ENCODE measurements around the gene ASXL1. TPM values are rescaled to one million over a fixed set of nuclear protein-coding genes. Genes with fewer than 3 reads are reported as not detected.
A peak's percentile ranks its signal among the peaks of the same experiment; 100 is the strongest.

The ASXL1 gene
- total RNA-seq, 1 donor from 2014 or later = 140 TPM

DNA sequence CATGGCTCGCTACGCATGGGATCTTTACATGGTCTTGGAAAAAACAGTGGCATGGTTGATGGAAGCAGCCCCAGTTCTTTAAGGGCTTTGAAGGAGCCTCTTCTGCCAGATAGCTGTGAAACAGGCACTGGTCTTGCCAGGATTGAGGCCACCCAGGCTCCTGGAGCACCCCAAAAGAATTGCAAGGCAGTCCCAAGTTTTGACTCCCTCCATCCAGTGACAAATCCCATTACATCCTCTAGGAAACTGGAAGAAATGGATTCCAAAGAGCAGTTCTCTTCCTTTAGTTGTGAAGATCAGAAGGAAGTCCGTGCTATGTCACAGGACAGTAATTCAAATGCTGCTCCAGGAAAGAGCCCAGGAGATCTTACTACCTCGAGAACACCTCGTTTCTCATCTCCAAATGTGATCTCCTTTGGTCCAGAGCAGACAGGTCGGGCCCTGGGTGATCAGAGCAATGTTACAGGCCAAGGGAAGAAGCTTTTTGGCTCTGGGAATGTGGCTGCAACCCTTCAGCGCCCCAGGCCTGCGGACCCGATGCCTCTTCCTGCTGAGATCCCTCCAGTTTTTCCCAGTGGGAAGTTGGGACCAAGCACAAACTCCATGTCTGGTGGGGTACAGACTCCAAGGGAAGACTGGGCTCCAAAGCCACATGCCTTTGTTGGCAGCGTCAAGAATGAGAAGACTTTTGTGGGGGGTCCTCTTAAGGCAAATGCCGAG lies 78.2 kb downstream of the ASXL1 start:
- no peak for DNase-seq (ENCODE audit: low read depth, low spot score)
- peaks cover 2% of the 10 kb centered on the region for H3K4me1 Mint-ChIP-seq
- H3K27ac Mint-ChIP-seq (ENCODE audit: unreplicated experiment) = no peak overlapping the region
- peaks cover 35% of the 10 kb centered on the region for H3K36me3 Mint-ChIP-seq (ENCODE audit: low read depth)
- TF ChIP-seq, protein P1, sequence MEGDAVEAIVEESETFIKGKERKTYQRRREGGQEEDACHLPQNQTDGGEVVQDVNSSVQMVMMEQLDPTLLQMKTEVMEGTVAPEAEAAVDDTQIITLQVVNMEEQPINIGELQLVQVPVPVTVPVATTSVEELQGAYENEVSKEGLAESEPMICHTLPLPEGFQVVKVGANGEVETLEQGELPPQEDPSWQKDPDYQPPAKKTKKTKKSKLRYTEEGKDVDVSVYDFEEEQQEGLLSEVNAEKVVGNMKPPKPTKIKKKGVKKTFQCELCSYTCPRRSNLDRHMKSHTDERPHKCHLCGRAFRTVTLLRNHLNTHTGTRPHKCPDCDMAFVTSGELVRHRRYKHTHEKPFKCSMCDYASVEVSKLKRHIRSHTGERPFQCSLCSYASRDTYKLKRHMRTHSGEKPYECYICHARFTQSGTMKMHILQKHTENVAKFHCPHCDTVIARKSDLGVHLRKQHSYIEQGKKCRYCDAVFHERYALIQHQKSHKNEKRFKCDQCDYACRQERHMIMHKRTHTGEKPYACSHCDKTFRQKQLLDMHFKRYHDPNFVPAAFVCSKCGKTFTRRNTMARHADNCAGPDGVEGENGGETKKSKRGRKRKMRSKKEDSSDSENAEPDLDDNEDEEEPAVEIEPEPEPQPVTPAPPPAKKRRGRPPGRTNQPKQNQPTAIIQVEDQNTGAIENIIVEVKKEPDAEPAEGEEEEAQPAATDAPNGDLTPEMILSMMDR (conservative IDR thresholded peaks at IDR 0.05) = no peak
- H3K4me3 Mint-ChIP-seq = no peak overlapping the region
- no peaks in the 10 kb centered on the region for H3K9me3 Mint-ChIP-seq
- no peaks in the 10 kb centered on the region for H3K27me3 Mint-ChIP-seq (ENCODE audit: low read depth)

DNA sequence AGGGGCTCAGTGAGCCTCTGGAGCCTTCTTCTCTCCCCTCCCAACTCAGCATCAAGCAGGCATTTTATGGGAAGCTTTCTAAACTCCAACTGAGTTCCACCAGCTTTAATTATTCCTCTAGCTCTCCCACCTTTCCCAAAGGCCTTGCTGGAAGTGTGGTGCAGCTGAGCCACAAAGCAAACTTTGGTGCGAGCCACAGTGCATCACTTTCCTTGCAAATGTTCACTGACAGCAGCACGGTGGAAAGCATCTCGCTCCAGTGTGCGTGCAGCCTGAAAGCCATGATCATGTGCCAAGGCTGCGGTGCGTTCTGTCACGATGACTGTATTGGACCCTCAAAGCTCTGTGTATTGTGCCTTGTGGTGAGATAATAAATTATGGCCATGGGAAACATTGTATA lies 78.8 kb downstream of the ASXL1 start:
- H3K36me3 Mint-ChIP-seq (ENCODE audit: low read depth) = peaks cover 32% of the 10 kb centered on the region
- H3K4me1 Mint-ChIP-seq = peaks cover 8% of the 10 kb centered on the region
- no peak overlapping the region for H3K27ac Mint-ChIP-seq (ENCODE audit: unreplicated experiment)
- H3K9me3 Mint-ChIP-seq = no peaks in the 10 kb centered on the region
- H3K27me3 Mint-ChIP-seq (ENCODE audit: low read depth) = no peaks in the 10 kb centered on the region
- no peak for DNase-seq (ENCODE audit: low read depth, low spot score)
- TF ChIP-seq, protein P1 (conservative IDR thresholded peaks at IDR 0.05) = no peak
- no peak overlapping the region for H3K4me3 Mint-ChIP-seq

DNA sequence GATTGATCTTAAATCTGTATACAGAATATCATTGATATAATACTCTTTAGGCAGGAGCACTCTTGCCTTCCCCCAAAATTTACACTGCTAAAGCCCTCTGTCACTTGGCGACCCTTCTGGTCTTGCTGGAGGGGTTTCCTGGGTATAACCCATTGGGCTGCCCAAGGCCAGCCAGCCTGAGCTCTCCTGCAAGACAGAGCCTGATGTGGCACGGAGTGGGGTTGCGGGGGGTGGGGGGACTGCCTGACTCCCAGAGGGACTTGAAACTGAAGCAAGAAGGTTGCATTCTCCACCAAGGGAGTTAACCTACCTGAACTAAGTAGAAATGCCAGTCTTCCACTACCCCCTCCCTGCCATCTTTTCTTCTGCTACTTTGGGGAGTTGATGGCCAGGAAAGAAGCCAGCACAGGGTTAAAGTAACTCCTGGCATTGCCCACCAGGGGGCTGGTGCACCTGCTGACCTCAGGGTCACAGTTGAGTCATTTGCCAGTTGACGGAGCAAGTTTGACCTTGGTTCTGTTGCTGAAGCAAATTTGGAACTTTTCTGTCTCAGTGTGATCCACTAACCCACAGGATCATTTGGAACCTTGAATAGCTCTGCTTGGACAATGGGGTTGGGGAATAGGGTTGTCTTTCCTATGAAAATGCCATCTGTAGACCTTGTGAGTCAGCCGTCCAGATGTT lies 79.4 kb downstream of the ASXL1 start:
- TF ChIP-seq, protein P1 (conservative IDR thresholded peaks at IDR 0.05) = peak; percentile 59
- Mint-ChIP-seq H3K36me3 (ENCODE audit: low read depth) (peaks cover 31% of the 10 kb centered on the region), H3K9me3 (no peaks in the 10 kb centered on the region), H3K27ac (ENCODE audit: unreplicated experiment) (no peak overlapping the region), H3K27me3 (ENCODE audit: low read depth) (no peaks in the 10 kb centered on the region), H3K4me3 (no peak overlapping the region), H3K4me1 (peaks cover 8% of the 10 kb centered on the region)
- DNase-seq (ENCODE audit: low read depth, low spot score) = no peak

DNA sequence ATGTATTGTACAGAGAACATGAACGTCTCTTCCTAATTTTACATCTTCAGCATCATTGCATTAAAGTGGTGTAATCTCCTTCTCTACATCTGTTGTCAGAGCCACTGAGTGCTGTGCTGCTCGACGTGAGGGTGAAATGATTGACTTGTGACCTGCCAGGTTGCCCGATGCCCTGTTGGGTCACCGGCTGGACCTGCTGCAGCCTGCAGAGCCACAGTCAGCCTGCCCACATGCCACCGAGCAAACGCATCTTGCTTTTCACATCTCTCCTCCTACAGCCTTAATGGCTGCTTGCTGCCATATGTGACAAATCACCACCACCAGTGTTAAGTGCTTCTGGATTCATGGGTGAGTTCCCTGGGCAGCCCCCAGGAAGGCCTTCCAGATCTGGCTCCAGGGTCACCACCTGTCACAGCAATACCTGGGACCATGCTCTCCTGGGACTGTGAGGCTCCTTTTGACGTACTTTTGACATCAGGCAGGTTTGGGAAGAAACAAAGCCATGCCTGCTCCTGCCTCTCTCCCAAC lies 80.3 kb downstream of the ASXL1 start:
- Mint-ChIP-seq H3K27ac (ENCODE audit: unreplicated experiment) (peak overlapping the region; percentile 21), H3K4me1 (peaks cover 8% of the 10 kb centered on the region), H3K4me3 (no peak overlapping the region), H3K36me3 (ENCODE audit: low read depth) (peaks cover 28% of the 10 kb centered on the region), H3K9me3 (no peaks in the 10 kb centered on the region), H3K27me3 (ENCODE audit: low read depth) (no peaks in the 10 kb centered on the region)
- TF ChIP-seq, protein P1 (conservative IDR thresholded peaks at IDR 0.05) = no peak
- DNase-seq (ENCODE audit: low read depth, low spot score) = no peak

DNA sequence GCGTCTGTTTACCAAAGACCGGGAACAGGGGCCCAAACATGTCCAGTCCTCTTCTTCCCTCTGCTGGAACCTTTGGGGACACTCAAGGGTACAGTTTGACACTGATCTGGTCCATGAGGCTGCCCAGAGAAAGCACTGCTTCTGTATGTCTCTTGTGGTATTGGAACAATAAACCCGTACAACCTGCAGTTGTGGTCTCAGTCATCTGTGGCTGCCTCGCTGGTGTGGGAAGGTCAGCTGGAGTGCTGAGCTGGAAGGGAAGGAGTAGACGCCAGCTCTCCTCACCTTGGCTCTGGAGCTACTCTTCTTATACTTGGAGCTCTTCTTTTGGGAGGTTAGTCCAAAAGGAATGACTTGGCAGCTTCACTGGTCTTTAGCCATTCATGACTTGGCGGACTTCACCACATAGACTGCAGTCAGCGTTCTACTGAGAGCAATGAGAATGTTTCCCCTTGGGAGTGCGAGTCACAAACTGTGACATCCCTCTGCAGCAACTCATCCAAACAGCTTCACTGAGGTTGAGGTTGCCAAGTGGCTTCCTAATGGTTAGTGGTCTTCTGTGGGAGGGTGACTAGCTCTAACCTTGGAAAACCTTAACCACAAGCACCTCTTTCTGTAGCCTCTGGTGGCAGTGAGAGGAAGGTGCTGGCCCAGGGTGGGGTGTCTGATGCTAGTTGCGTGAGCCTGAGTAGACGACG lies 81.2 kb downstream of the ASXL1 start:
- no peak for DNase-seq (ENCODE audit: low read depth, low spot score)
- H3K9me3 Mint-ChIP-seq = no peaks in the 10 kb centered on the region
- H3K36me3 Mint-ChIP-seq (ENCODE audit: low read depth) = peaks cover 28% of the 10 kb centered on the region
- peak overlapping the region; percentile 26 for H3K4me3 Mint-ChIP-seq
- peaks cover 8% of the 10 kb centered on the region for H3K4me1 Mint-ChIP-seq
- TF ChIP-seq, protein P1 (conservative IDR thresholded peaks at IDR 0.05) = no peak
- no peaks in the 10 kb centered on the region for H3K27me3 Mint-ChIP-seq (ENCODE audit: low read depth)
- no peak overlapping the region for H3K27ac Mint-ChIP-seq (ENCODE audit: unreplicated experiment)
